Lower lobe of right lung (tissue), 2 donors: ENCODE measurements around the gene ADCY7. TPM values are rescaled to one million over a fixed set of nuclear protein-coding genes. Genes with fewer than 3 reads are reported as not detected.

ENCODE experiments used
- ATAC-seq, 2 donors: fragments of 200-7000 bp; cut with Tn5 transposase; one replicate each; pipeline ENCODE4 v1.9.1; 2020 to 2022; ENCODE audit warnings: mild to moderate bottlenecking in 2 of 2, moderate library complexity in 2 of 2
- DNase-seq: peaks from one replicate; pipeline ENCODE4 v3.0.0-alpha.2; 2020
- H3K27ac ChIP-seq: fragments of 200-600 bp; one replicate; pipeline ENCODE4 v1.8.0; 2022
- H3K27me3 ChIP-seq: fragments of 200-600 bp; one replicate; pipeline ENCODE4 v1.8.0; 2022; ENCODE audit warnings: low read depth
- H3K36me3 ChIP-seq: fragments of 200-600 bp; one replicate; pipeline ENCODE4 v1.8.0; 2022; ENCODE audit warnings: mild to moderate bottlenecking
- H3K4me1 ChIP-seq: fragments of 200-600 bp; one replicate; pipeline ENCODE4 v1.8.0; 2022
- H3K4me3 ChIP-seq: fragments of 200-600 bp; one replicate; pipeline ENCODE4 v1.8.0; 2022; ENCODE audit warnings: mild to moderate bottlenecking
- H3K9me3 ChIP-seq: fragments of 200-600 bp; one replicate; pipeline ENCODE4 v1.8.0; 2022
- CTCF ChIP-seq: fragments of 200-600 bp; IDR thresholded peaks from one replicate; pipeline ENCODE4 v1.8.0; 2022; ENCODE audit warnings: antibody characterized with exemption, mild to moderate bottlenecking
- intact Hi-C: fragments of 100-400 bp; cut with DNase I; formaldehyde crosslinking; loops from one replicate; pipeline ENCODE4 v1.11.0; 2022
- total RNA-seq: library from RNA; stranded (reverse); fragmentation: NEBNext Ultra II Directional; extraction: Animal tissue kit (Norgen Biotek cat#: 25700); gene quantifications from one replicate; pipeline ENCODE4 v1.2.1, GENCODE V29; 2021
- donor health status: DM: no; HTN: yes; CAD: no; lungs with severe emphysema.

The ADCY7 gene
- total RNA-seq, 1 donor from 2014 or later, result 115 TPM

DNA sequence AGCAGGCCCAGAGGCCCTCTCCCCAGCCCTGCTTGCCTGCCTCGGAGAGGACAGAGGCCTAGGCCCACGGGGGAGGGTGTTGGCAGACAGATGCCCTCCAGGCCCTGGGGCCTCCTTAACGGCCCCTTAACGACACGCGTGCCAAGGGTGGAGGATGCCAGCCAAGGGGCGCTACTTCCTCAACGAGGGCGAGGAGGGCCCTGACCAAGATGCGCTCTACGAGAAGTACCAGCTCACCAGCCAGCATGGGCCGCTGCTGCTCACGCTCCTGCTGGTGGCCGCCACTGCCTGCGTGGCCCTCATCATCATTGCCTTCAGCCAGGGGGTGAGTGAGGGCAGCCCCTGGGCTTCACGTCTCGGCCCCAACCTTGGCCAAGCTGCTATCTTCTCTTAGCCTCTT lies 21.7 kb downstream of the ADCY7 start:
- H3K4me3 ChIP-seq, result no peak overlapping the region
- ATAC-seq (no peak), DNase-seq (no peak)
- TF ChIP-seq CTCF, result no peak
- intact Hi-C loops, result no loop called here
- peaks cover 3% of the 10 kb centered on the region for H3K9me3 ChIP-seq
- H3K36me3 ChIP-seq, result peaks cover 40% of the 10 kb centered on the region
- H3K4me1 ChIP-seq, result peaks cover 29% of the 10 kb centered on the region
- no peaks in the 10 kb centered on the region for H3K27me3 ChIP-seq
- no peak overlapping the region for H3K27ac ChIP-seq

DNA sequence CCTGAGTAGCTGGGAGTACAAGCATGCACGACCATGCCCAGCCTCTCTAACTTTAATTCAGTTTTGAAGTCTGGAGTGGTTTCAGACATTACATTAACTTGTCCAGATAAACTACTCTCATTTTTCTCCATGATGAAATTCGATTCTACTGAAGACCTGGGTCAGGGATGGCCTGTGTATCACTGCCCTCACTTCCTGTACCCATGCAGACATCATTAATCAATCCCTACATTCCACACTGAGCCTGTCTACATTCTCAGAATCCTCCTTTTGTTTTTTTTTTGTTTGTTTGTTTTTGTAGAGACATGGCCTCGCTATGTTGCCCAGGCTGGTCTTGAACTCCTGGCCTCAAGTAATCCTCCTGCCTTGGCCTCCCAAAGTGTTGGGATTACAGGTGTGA lies 22.6 kb downstream of the ADCY7 start:
- no peak for ATAC-seq
- H3K9me3 ChIP-seq, result peaks cover 3% of the 10 kb centered on the region
- DNase-seq, result no peak
- no peaks in the 10 kb centered on the region for H3K27me3 ChIP-seq
- H3K36me3 ChIP-seq, result peaks cover 49% of the 10 kb centered on the region
- peaks cover 20% of the 10 kb centered on the region for H3K4me1 ChIP-seq
- TF ChIP-seq CTCF, result no peak
- H3K4me3 ChIP-seq, result no peak overlapping the region
- intact Hi-C loops, result no loop called here
- no peak overlapping the region for H3K27ac ChIP-seq

DNA sequence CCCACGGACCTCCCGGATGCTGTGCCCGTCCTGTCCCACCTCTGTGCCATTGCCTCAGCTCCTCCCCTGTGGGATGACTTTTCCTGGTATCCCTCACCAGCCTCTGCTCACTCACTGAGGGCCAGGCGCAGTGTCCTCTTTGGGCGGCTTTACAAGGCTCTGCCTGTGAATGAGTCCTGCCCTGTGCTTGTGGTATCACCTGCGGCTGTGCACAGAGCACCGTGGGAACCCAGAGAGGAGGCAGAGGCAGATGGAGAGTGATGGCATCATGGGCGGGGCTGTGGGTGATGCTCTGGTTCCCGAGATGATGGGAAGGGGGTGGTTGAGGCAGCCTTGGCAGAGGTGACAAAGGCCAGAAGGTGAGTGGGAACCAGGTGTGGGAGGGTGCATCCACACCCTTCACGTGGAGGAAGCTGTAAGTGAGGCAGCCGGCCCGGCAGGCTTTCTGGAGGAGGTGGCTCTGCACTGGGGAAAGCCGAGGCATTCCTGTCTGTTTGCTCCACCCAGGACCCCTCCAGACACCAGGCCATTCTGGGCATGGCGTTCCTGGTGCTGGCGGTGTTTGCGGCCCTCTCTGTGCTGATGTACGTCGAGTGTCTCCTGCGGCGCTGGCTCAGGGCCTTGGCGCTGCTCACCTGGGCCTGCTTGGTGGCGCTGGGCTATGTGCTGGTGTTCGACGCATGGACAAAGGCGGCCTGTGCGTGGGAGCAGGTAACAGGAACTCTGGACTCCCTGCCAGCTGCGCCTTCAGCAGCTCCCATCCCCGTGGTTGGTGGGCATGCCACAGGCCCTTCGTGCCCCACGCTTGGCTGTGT lies 23.8 kb downstream of the ADCY7 start:
- peaks cover 61% of the 10 kb centered on the region for H3K36me3 ChIP-seq
- no peak for ATAC-seq
- intact Hi-C loops, result no loop called here

GRCh38 chr16:50290856-50291255 lies 24.5 kb downstream of the ADCY7 start:
- ATAC-seq (no peak), DNase-seq (no peak)
- intact Hi-C loops, result no loop called here
- TF ChIP-seq CTCF, result no peak
- Histone ChIP-seq H3K4me1 (peaks cover 1% of the 10 kb centered on the region), H3K27me3 (no peaks in the 10 kb centered on the region), H3K9me3 (peaks cover 3% of the 10 kb centered on the region), H3K4me3 (no peak overlapping the region), H3K36me3 (peaks cover 66% of the 10 kb centered on the region), H3K27ac (no peak overlapping the region)

More for the DNA sequence above, 23.8 kb downstream of the ADCY7 start:
- no peak for TF ChIP-seq CTCF
- Histone ChIP-seq H3K4me1 (peaks cover 8% of the 10 kb centered on the region), H3K27me3 (no peaks in the 10 kb centered on the region), H3K4me3 (no peak overlapping the region), H3K27ac (no peak overlapping the region), H3K9me3 (peaks cover 3% of the 10 kb centered on the region)
- DNase-seq, result no peak

- Histone ChIP-seq H3K27me3 (no peaks in the 10 kb centered on the region), H3K4me1 (no peaks in the 10 kb centered on the region), H3K9me3 (no peaks in the 10 kb centered on the region), H3K4me3 (no peak overlapping the region), H3K36me3 (peaks cover 75% of the 10 kb centered on the region), H3K27ac (no peak overlapping the region)
- DNase-seq (no peak), ATAC-seq (peak in 1 of 2 donors; percentile 3)
- TF ChIP-seq CTCF, result no peak
- intact Hi-C loops, result no loop called here
These were observed 25.6 kb downstream of the ADCY7 start for GRCh38 chr16:50291719-50292565.
